ENCODE results near the gene PNPLA5. TPM values are rescaled to one million over a fixed set of nuclear protein-coding genes. Genes with fewer than 3 reads are reported as not detected.

Gene PNPLA5
- total RNA-seq, 1 experiment from 2014 or later = 5.5 TPM

GRCh38 chr22:43876866-43877509 is 14.8 kb downstream of the PNPLA5 start:
- Mint-ChIP-seq H3K4me3 (no peak overlapping the region), H3K27ac (no peak overlapping the region), H3K9me3 (peaks cover 11 to 18% of the 10 kb centered on the region in 2 experiments), H3K36me3 (ENCODE audit: insufficient read depth in 1 of 3, low read depth in 3 of 3) (peaks cover 6 to 21% (median 9%) of the 10 kb centered on the region in 3 experiments; a peak in 6 of 7 replicates), H3K4me1 (peaks cover 0 to 5% of the 10 kb centered on the region in 2 experiments; a peak in 2 of 4 replicates), H3K27me3 (ENCODE audit: low read depth) (peaks cover 3% of the 10 kb centered on the region)
- H2BK120ac ChIP-seq (ENCODE audit: low read depth, low read length, poor library complexity, severe bottlenecking) = no peak overlapping the region
- no peak overlapping the region for H3K18ac ChIP-seq (ENCODE audit: insufficient read length, low read depth, low read length)
- no peaks in the 10 kb centered on the region for H3K9me3 ChIP-seq (ENCODE audit: control insufficient read depth, low read depth, low read length)
- TF ChIP-seq, protein P1, sequence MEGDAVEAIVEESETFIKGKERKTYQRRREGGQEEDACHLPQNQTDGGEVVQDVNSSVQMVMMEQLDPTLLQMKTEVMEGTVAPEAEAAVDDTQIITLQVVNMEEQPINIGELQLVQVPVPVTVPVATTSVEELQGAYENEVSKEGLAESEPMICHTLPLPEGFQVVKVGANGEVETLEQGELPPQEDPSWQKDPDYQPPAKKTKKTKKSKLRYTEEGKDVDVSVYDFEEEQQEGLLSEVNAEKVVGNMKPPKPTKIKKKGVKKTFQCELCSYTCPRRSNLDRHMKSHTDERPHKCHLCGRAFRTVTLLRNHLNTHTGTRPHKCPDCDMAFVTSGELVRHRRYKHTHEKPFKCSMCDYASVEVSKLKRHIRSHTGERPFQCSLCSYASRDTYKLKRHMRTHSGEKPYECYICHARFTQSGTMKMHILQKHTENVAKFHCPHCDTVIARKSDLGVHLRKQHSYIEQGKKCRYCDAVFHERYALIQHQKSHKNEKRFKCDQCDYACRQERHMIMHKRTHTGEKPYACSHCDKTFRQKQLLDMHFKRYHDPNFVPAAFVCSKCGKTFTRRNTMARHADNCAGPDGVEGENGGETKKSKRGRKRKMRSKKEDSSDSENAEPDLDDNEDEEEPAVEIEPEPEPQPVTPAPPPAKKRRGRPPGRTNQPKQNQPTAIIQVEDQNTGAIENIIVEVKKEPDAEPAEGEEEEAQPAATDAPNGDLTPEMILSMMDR (conservative IDR thresholded peaks at IDR 0.05) = no peak
- H3K79me1 ChIP-seq (ENCODE audit: insufficient read depth, low read depth, low read length, poor library complexity, severe bottlenecking) = no peaks in the 10 kb centered on the region
- no peak overlapping the region for H3K27ac ChIP-seq (ENCODE audit: insufficient read length, low read depth, low read length)
- no peaks in the 10 kb centered on the region for H3K23me2 ChIP-seq (ENCODE audit: insufficient read length, low read depth, low read length, poor library complexity, severe bottlenecking)
- no peak overlapping the region for H2BK15ac ChIP-seq (ENCODE audit: low read depth, low read length)
- no peak overlapping the region for H4K91ac ChIP-seq (ENCODE audit: insufficient read length, low read depth, low read length)
- no peak overlapping the region for H3K56ac ChIP-seq (ENCODE audit: insufficient read length, low read depth, low read length)
- no peak overlapping the region for H4K8ac ChIP-seq (replicated peaks; ENCODE audit: insufficient read length, low read depth, low read length)
- no peak overlapping the region for H2AFZ ChIP-seq (ENCODE audit: low read length)
- DNase-seq = peak; percentile 20
- no peaks in the 10 kb centered on the region for H3K27me3 ChIP-seq (ENCODE audit: insufficient read depth, low read length)
- WGBS (ENCODE audit: extremely low coverage, insufficient read length, low lambda C conversion rate) = no CpG with 5 or more reads among the region's 5 CpGs
- no peak overlapping the region for H2BK12ac ChIP-seq (ENCODE audit: insufficient read length, low read depth, low read length)
- no peaks in the 10 kb centered on the region for H4K20me1 ChIP-seq (ENCODE audit: control insufficient read depth, insufficient read depth, insufficient read length)
- H2AK5ac ChIP-seq (ENCODE audit: insufficient read length, low read length) = no peak overlapping the region
- H3K23ac ChIP-seq (ENCODE audit: insufficient read length, low read depth, low read length) = no peak overlapping the region
- no peak overlapping the region for H3T11ph ChIP-seq (ENCODE audit: low read length)
- H3K4me1 ChIP-seq (ENCODE audit: insufficient read depth, low read length) = no peaks in the 10 kb centered on the region
- no peak overlapping the region for H2BK5ac ChIP-seq (ENCODE audit: insufficient read length, low read length)
- no peak overlapping the region for H3K4ac ChIP-seq (ENCODE audit: low read depth, low read length)
- no peak overlapping the region for H2BK20ac ChIP-seq (ENCODE audit: low read depth, low read length, poor library complexity, severe bottlenecking)
- H3K14ac ChIP-seq (ENCODE audit: insufficient read depth, low read length) = no peak overlapping the region
- no peak overlapping the region for H4K5ac ChIP-seq (ENCODE audit: insufficient read length, low read depth, low read length)
- no peaks in the 10 kb centered on the region for H3K79me2 ChIP-seq (ENCODE audit: insufficient read depth, low read length)
- H3K4me2 ChIP-seq (ENCODE audit: insufficient read depth, insufficient read length, low read length) = no peak overlapping the region
- no peak overlapping the region for H3K9ac ChIP-seq (ENCODE audit: extremely low read depth, insufficient read length, low read length)

Data from H9 (cell line).